ENCODE measurements around the gene EMCN.

Gene EMCN

DNA sequence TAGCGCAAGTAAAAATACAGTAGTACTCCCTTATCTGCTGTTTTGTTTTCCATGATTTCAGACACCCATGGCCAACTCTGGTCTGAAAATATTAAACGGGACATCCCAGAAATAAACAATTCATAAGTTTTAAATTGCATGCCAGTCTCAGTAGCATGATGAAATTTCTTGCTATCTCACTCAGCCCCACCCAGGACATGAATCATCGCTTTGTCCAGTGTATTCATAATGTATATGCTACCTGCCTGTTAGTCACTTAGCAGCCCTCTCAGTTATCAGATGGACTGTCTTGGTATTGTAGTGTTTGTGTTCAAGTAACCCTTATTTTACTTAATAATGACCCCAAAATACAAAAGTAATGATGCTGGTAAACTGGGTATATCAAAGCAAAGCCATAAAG, 169.3 kb downstream of the EMCN start:
- no peak for TF ChIP-seq GABPA (IDR thresholded peaks at IDR 0.05; ENCODE audit: low read depth)
- no peak for TF ChIP-seq POLR2AphosphoS5 (IDR thresholded peaks at IDR 0.05; ENCODE audit: low read depth)
- TF ChIP-seq, protein P1, sequence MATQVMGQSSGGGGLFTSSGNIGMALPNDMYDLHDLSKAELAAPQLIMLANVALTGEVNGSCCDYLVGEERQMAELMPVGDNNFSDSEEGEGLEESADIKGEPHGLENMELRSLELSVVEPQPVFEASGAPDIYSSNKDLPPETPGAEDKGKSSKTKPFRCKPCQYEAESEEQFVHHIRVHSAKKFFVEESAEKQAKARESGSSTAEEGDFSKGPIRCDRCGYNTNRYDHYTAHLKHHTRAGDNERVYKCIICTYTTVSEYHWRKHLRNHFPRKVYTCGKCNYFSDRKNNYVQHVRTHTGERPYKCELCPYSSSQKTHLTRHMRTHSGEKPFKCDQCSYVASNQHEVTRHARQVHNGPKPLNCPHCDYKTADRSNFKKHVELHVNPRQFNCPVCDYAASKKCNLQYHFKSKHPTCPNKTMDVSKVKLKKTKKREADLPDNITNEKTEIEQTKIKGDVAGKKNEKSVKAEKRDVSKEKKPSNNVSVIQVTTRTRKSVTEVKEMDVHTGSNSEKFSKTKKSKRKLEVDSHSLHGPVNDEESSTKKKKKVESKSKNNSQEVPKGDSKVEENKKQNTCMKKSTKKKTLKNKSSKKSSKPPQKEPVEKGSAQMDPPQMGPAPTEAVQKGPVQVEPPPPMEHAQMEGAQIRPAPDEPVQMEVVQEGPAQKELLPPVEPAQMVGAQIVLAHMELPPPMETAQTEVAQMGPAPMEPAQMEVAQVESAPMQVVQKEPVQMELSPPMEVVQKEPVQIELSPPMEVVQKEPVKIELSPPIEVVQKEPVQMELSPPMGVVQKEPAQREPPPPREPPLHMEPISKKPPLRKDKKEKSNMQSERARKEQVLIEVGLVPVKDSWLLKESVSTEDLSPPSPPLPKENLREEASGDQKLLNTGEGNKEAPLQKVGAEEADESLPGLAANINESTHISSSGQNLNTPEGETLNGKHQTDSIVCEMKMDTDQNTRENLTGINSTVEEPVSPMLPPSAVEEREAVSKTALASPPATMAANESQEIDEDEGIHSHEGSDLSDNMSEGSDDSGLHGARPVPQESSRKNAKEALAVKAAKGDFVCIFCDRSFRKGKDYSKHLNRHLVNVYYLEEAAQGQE (IDR thresholded peaks at IDR 0.05; ENCODE audit: insufficient replicate concordance, low read depth): no peak
- no peak for TF ChIP-seq SPI1 (IDR thresholded peaks at IDR 0.05; ENCODE audit: borderline replicate concordance, low read depth)
- TF ChIP-seq, protein P2, sequence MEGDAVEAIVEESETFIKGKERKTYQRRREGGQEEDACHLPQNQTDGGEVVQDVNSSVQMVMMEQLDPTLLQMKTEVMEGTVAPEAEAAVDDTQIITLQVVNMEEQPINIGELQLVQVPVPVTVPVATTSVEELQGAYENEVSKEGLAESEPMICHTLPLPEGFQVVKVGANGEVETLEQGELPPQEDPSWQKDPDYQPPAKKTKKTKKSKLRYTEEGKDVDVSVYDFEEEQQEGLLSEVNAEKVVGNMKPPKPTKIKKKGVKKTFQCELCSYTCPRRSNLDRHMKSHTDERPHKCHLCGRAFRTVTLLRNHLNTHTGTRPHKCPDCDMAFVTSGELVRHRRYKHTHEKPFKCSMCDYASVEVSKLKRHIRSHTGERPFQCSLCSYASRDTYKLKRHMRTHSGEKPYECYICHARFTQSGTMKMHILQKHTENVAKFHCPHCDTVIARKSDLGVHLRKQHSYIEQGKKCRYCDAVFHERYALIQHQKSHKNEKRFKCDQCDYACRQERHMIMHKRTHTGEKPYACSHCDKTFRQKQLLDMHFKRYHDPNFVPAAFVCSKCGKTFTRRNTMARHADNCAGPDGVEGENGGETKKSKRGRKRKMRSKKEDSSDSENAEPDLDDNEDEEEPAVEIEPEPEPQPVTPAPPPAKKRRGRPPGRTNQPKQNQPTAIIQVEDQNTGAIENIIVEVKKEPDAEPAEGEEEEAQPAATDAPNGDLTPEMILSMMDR (IDR thresholded peaks at IDR 0.05; ENCODE audit: insufficient read depth, low read length): no peak

DNA sequence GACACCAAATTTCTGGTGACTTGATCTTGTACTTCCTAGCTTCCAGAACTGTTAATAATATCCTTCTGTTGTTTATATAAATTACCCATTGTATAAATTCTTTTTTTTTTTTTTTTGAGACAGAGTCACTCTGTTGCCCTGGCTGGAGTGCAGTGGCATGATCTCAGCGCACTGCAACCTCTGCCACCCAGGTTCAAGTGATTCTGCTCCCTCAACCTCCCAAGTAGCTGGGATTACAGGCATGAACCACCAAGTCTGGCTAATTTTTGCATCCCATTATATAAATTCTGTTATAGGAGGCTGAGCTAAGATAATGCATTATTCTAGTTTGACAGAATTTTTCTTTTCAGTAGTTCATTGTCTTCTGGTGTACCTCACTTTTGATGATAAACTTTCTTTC, 170.6 kb downstream of the EMCN start:
- TF ChIP-seq POLR2AphosphoS5 (IDR thresholded peaks at IDR 0.05; ENCODE audit: low read depth) (no peak), SPI1 (IDR thresholded peaks at IDR 0.05; ENCODE audit: borderline replicate concordance, low read depth) (no peak), GABPA (IDR thresholded peaks at IDR 0.05; ENCODE audit: low read depth) (no peak)
- TF ChIP-seq, protein P2 (IDR thresholded peaks at IDR 0.05; ENCODE audit: insufficient read depth, low read length): no peak
- TF ChIP-seq, protein P1 (IDR thresholded peaks at IDR 0.05; ENCODE audit: insufficient replicate concordance, low read depth): no peak
- no peak for DNase-seq (ENCODE audit: low read depth in 1 of 2, low spot score in 1 of 2)
- Histone ChIP-seq H3K27me3 (ENCODE audit: insufficient read depth, poor library complexity, severe bottlenecking) (no peaks in the 10 kb centered on the region), H3K4me3 (replicated peaks; ENCODE audit: insufficient read depth, low read length) (no peak overlapping the region), H3K27ac (replicated peaks) (no peak overlapping the region)

More for the DNA sequence above, 169.3 kb downstream of the EMCN start:
- no peaks in the 10 kb centered on the region for H3K27me3 ChIP-seq (ENCODE audit: insufficient read depth, poor library complexity, severe bottlenecking)
- DNase-seq (ENCODE audit: low read depth in 1 of 2, low spot score in 1 of 2): peak in 1 of 2 experiments; percentile 7
- no peak overlapping the region for H3K4me3 ChIP-seq (replicated peaks; ENCODE audit: insufficient read depth, low read length)
- no peak overlapping the region for H3K27ac ChIP-seq (replicated peaks)

DNA sequence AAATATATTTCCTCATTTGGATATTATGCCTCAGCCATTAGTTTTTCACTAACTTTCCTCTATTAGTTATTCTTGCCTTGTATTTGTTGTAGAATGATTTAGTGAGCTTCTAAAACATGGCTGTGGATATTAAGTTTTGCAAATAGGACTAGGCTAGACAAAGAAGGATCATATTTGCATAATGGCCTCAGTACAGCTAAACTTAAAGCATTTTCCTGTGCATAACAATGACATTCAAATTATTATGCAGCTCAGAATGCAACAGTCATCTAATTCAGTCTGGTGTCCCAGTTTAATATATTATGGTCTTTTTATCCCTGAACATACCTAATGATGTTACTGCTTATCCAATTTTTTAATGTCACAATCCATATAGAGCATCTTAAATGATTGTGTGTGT, 172.2 kb downstream of the EMCN start:
- DNase-seq (ENCODE audit: low read depth in 1 of 2, low spot score in 1 of 2): no peak
- TF ChIP-seq GABPA (IDR thresholded peaks at IDR 0.05; ENCODE audit: low read depth) (no peak), POLR2AphosphoS5 (IDR thresholded peaks at IDR 0.05; ENCODE audit: low read depth) (no peak), SPI1 (IDR thresholded peaks at IDR 0.05; ENCODE audit: borderline replicate concordance, low read depth) (no peak)
- TF ChIP-seq, protein P2 (IDR thresholded peaks at IDR 0.05; ENCODE audit: insufficient read depth, low read length): no peak
- TF ChIP-seq, protein P1 (IDR thresholded peaks at IDR 0.05; ENCODE audit: insufficient replicate concordance, low read depth): no peak
- H3K27me3 ChIP-seq (ENCODE audit: insufficient read depth, poor library complexity, severe bottlenecking): no peaks in the 10 kb centered on the region
- no peak overlapping the region for H3K27ac ChIP-seq (replicated peaks)
- H3K4me3 ChIP-seq (replicated peaks; ENCODE audit: insufficient read depth, low read length): no peak overlapping the region

All from HL-60 (cell line).